HepG2 (cell line): Measurements from ENCODE around the gene ZNF394. TPM values are rescaled to one million over a fixed set of nuclear protein-coding genes. Genes with fewer than 3 reads are reported as not detected.

Experiments used
- AHR ChIP-seq: IDR thresholded peaks from 2 replicates; pipeline ENCODE4 v1.6.1; 2018; ENCODE audit warnings: missing genetic modification reagents, missing compliant biosample characterization
- ARHGAP35 ChIP-seq: sonication (generic); formaldehyde crosslinking; IDR thresholded peaks from 2 replicates; pipeline ENCODE4 v1.9.0; 2022; ENCODE audit warnings: mild to moderate bottlenecking, inconsistent platforms, moderate library complexity, missing genetic modification reagents, borderline replicate concordance
- CREM ChIP-seq, 2 experiments: sonication (generic) in 1 of 2; formaldehyde crosslinking in 1 of 2; IDR thresholded peaks; 2 replicates each; pipeline versions ENCODE4 v1.4.0 to v1.6.1; 2016 to 2020; ENCODE audit warnings: antibody characterized with exemption in 1 of 2, mild to moderate bottlenecking in 1 of 2, missing genetic modification reagents in 1 of 2
- ELF3 ChIP-seq: IDR thresholded peaks from 2 replicates; pipeline ENCODE4 v1.6.1; 2016; ENCODE audit warnings: missing genetic modification reagents, missing compliant biosample characterization
- ETV5 ChIP-seq: IDR thresholded peaks from 2 replicates; pipeline ENCODE4 v1.6.1; 2018; ENCODE audit warnings: missing biosample characterization, missing genetic modification reagents, inconsistent platforms, borderline replicate concordance
- KDM5B ChIP-seq: sonication (generic); formaldehyde crosslinking; IDR thresholded peaks from 2 replicates; pipeline ENCODE4 v1.4.0; 2020; ENCODE audit warnings: missing genetic modification reagents, mild to moderate bottlenecking, borderline replicate concordance
- MEIS1 ChIP-seq: sonication (generic); formaldehyde crosslinking; IDR thresholded peaks from 2 replicates; pipeline ENCODE4 v1.9.0; 2021; ENCODE audit warnings: mild to moderate bottlenecking, missing genetic modification reagents, moderate library complexity, borderline replicate concordance
- NR2F6 ChIP-seq, 2 experiments: IDR thresholded peaks; 2 replicates each; pipeline ENCODE4 v1.6.1; 2016; ENCODE audit warnings: antibody characterized with exemption in 1 of 2, mild to moderate bottlenecking in 1 of 2
- PTBP1 ChIP-seq: fragments of 200-400 bp; formaldehyde crosslinking; IDR thresholded peaks from 2 replicates; pipeline ENCODE4 v1.6.1; 2018; ENCODE audit warnings: low read length, low read depth; ENCODE audit not compliant: poor library complexity, severe bottlenecking
- RARA ChIP-seq: IDR thresholded peaks from 2 replicates; pipeline ENCODE4 v1.6.1; 2016; ENCODE audit warnings: missing genetic modification reagents, missing compliant biosample characterization
- RFX3 ChIP-seq: IDR thresholded peaks from 2 replicates; pipeline ENCODE4 v1.6.1; 2016; ENCODE audit warnings: missing biosample characterization, missing genetic modification reagents
- RXRB ChIP-seq: IDR thresholded peaks from 2 replicates; pipeline ENCODE4 v1.6.1; 2016; ENCODE audit warnings: borderline replicate concordance, missing genetic modification reagents, missing compliant biosample characterization
- SCMH1 ChIP-seq: sonication (generic); formaldehyde crosslinking; IDR thresholded peaks from 2 replicates; pipeline ENCODE4 v1.9.0; 2021; ENCODE audit warnings: missing genetic modification reagents, mild to moderate bottlenecking, borderline replicate concordance
- SNRNP70 ChIP-seq: fragments of 200-400 bp; formaldehyde crosslinking; IDR thresholded peaks from 2 replicates; pipeline ENCODE4 v1.6.1; 2017; ENCODE audit warnings: mild to moderate bottlenecking, low read depth, low read length, moderate library complexity
- WIZ ChIP-seq: sonication (generic); formaldehyde crosslinking; IDR thresholded peaks from 2 replicates; pipeline ENCODE4 v1.5.1; 2020; ENCODE audit warnings: mild to moderate bottlenecking, missing genetic modification reagents
- ZFYVE20 ChIP-seq: sonication (generic); formaldehyde crosslinking; IDR thresholded peaks from 2 replicates; pipeline ENCODE4 v1.8.0; 2023; ENCODE audit warnings: low read depth, mild to moderate bottlenecking, moderate library complexity, missing genetic modification reagents, borderline replicate concordance
- ZNF329 ChIP-seq: sonication (generic); formaldehyde crosslinking; IDR thresholded peaks from 2 replicates; pipeline ENCODE4 v1.9.0; 2021; ENCODE audit warnings: low read depth, mild to moderate bottlenecking, missing genetic modification reagents
- ZNF546 ChIP-seq: sonication (generic); formaldehyde crosslinking; conservative IDR thresholded peaks from 2 replicates; pipeline ENCODE4 v1.8.1; 2023; ENCODE audit warnings: mild to moderate bottlenecking, missing genetic modification reagents
- polyA plus RNA-seq, 8 experiments: library from polyadenylated mRNA; depleted of rRNA in 3 of 8; stranded (reverse) in 7 of 8; unstranded in 1 of 8; fragments of >200 nt; fragmentation: Illumina TruSeq in 4 of 8; extraction: Trizol in 4 of 8; gene quantifications; 2 replicates each; pipeline versions ENCODE4 v1.2.1 to v1.2.3, GENCODE V29; 2011 to 2016; ENCODE audit warnings: low read depth in 4 of 8, missing spikeins in 1 of 8, mixed read lengths in 1 of 8; ENCODE audit not compliant: insufficient read depth in 1 of 8
- total RNA-seq, 5 experiments: library from RNA; depleted of rRNA; stranded (reverse); fragments of >200 nt; fragmentation: Illumina TruSeq; extraction: Trizol; gene quantifications; 2 replicates each; pipeline ENCODE4 v1.2.3, GENCODE V29; 2016; ENCODE audit warnings: low read depth in 1 of 5
- TF ChIP-seq, protein P1 (sequence below): sonication (generic); formaldehyde crosslinking; IDR thresholded peaks from 2 replicates; pipeline ENCODE4 v1.4.0; 2020; ENCODE audit warnings: mild to moderate bottlenecking, missing genetic modification reagents
- TF ChIP-seq, protein P2 (sequence below), 2 experiments: IDR thresholded peaks; 2 replicates each; pipeline ENCODE4 v1.6.1; 2011 to 2012; ENCODE audit warnings: low read length in 2 of 2, borderline replicate concordance in 1 of 2, low read depth in 1 of 2, mild to moderate bottlenecking in 1 of 2, moderate library complexity in 1 of 2
- TF ChIP-seq, protein P3 (sequence below): IDR thresholded peaks from 2 replicates; pipeline ENCODE4 v1.6.1; 2016; ENCODE audit warnings: low read depth, borderline replicate concordance
- TF ChIP-seq, protein P4 (sequence below): sonication (generic); formaldehyde crosslinking; IDR thresholded peaks from 2 replicates; pipeline ENCODE4 v1.5.1; 2020; ENCODE audit warnings: missing genetic modification reagents, mild to moderate bottlenecking, borderline replicate concordance

The ZNF394 gene
- total and polyA plus RNA-seq, 2 of the 13 experiments (the other 11 are each of a cell fraction or from before 2014, with no cell fraction given), result 7.8 to 19.6 TPM

DNA sequence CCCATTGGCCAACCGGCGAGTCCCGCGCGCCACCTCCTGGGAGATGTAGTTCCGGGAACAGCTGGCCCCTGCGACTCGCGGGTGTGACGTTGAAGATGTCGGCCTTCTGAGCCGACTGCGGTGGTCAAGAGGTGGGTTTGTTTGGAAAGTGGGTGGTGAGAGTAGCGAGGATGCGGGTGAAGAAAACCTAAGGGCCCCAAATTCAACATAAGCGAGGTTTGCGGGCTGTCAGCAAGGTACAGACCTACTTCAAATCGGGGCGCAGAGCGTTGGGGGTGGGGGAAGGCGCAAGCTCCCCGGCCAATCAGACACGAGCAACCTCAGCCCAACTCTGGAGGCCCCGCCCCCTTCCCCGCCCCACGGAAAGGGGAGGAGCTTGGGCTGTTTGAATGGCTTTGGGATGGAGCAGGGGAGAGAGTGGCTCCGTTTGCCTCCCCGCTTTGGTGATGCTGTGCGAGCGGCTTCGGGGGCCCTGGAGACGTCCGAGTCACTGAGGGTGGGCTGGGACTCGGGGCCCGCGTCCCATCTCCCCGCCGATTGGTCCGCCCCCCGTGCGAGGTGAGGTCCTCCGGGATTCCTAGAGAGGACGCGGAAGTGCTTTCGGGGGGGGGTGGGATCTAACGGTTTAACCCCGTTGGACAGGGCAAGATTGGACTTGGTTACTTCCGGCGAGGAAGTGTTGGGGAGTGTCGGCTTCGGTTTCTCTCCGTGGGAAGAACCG is 4.7 kb upstream of the ZNF394 start, which contains the start of gene ZKSCAN5 (continued):
- TF ChIP-seq, protein P1, sequence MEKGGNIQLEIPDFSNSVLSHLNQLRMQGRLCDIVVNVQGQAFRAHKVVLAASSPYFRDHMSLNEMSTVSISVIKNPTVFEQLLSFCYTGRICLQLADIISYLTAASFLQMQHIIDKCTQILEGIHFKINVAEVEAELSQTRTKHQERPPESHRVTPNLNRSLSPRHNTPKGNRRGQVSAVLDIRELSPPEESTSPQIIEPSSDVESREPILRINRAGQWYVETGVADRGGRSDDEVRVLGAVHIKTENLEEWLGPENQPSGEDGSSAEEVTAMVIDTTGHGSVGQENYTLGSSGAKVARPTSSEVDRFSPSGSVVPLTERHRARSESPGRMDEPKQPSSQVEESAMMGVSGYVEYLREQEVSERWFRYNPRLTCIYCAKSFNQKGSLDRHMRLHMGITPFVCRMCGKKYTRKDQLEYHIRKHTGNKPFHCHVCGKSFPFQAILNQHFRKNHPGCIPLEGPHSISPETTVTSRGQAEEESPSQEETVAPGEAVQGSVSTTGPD, result no peak
- TF ChIP-seq, protein P2, sequence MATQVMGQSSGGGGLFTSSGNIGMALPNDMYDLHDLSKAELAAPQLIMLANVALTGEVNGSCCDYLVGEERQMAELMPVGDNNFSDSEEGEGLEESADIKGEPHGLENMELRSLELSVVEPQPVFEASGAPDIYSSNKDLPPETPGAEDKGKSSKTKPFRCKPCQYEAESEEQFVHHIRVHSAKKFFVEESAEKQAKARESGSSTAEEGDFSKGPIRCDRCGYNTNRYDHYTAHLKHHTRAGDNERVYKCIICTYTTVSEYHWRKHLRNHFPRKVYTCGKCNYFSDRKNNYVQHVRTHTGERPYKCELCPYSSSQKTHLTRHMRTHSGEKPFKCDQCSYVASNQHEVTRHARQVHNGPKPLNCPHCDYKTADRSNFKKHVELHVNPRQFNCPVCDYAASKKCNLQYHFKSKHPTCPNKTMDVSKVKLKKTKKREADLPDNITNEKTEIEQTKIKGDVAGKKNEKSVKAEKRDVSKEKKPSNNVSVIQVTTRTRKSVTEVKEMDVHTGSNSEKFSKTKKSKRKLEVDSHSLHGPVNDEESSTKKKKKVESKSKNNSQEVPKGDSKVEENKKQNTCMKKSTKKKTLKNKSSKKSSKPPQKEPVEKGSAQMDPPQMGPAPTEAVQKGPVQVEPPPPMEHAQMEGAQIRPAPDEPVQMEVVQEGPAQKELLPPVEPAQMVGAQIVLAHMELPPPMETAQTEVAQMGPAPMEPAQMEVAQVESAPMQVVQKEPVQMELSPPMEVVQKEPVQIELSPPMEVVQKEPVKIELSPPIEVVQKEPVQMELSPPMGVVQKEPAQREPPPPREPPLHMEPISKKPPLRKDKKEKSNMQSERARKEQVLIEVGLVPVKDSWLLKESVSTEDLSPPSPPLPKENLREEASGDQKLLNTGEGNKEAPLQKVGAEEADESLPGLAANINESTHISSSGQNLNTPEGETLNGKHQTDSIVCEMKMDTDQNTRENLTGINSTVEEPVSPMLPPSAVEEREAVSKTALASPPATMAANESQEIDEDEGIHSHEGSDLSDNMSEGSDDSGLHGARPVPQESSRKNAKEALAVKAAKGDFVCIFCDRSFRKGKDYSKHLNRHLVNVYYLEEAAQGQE (IDR thresholded peaks at IDR 0.05; ENCODE audit: borderline replicate concordance in 1 of 2, low read depth in 1 of 2, low read length in 2 of 2), result peak in 1 of 2 experiments; percentile 60; a peak in 1 of 4 replicates
- TF ChIP-seq ZNF546 (CRISPR knock-in tag) (no peak), WIZ (0 out of 2 replicates have a peak, but pooled peaks have one; percentile 25), SNRNP70 (no peak), NR2F6 (IDR thresholded peaks at IDR 0.05) (peak; percentile 62; the same call in 1 of the 2 replicates), NR2F6 (CRISPR knock-in tag; IDR thresholded peaks at IDR 0.05) (peak; percentile 59), RARA (CRISPR knock-in tag) (0 out of 2 replicates have a peak, but pooled peaks have one; percentile 17), KDM5B (CRISPR knock-in tag) (peak; percentile 76; the same call in 1 of the 2 replicates), ETV5 (CRISPR knock-in tag) (peak; percentile 75), AHR (CRISPR knock-in tag) (no peak), ARHGAP35 (CRISPR knock-in tag) (no peak), ZNF329 (no peak; the same call in 1 of the 2 replicates), SCMH1 (CRISPR knock-in tag) (no peak), ELF3 (CRISPR knock-in tag) (no peak; the same call in 1 of the 2 replicates), CREM (IDR thresholded peaks at IDR 0.05) (peak; percentile 90), CREM (CRISPR knock-in tag; IDR thresholded peaks at IDR 0.05) (no peak), RFX3 (CRISPR knock-in tag) (no peak), RXRB (CRISPR knock-in tag) (0 out of 2 replicates have a peak, but pooled peaks have one; percentile 11), MEIS1 (no peak), ZFYVE20 (CRISPR knock-in tag) (no peak), PTBP1 (no peak)
- TF ChIP-seq, protein P3, sequence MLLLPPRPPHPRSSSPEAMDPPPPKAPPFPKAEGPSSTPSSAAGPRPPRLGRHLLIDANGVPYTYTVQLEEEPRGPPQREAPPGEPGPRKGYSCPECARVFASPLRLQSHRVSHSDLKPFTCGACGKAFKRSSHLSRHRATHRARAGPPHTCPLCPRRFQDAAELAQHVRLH, result peak; percentile 42; the same call in 1 of the 2 replicates
- TF ChIP-seq, protein P4, sequence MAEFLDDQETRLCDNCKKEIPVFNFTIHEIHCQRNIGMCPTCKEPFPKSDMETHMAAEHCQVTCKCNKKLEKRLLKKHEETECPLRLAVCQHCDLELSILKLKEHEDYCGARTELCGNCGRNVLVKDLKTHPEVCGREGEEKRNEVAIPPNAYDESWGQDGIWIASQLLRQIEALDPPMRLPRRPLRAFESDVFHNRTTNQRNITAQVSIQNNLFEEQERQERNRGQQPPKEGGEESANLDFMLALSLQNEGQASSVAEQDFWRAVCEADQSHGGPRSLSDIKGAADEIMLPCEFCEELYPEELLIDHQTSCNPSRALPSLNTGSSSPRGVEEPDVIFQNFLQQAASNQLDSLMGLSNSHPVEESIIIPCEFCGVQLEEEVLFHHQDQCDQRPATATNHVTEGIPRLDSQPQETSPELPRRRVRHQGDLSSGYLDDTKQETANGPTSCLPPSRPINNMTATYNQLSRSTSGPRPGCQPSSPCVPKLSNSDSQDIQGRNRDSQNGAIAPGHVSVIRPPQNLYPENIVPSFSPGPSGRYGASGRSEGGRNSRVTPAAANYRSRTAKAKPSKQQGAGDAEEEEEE (CRISPR knock-in tag), result no peak
